ENCODE results near the gene FHOD1.

DNA sequence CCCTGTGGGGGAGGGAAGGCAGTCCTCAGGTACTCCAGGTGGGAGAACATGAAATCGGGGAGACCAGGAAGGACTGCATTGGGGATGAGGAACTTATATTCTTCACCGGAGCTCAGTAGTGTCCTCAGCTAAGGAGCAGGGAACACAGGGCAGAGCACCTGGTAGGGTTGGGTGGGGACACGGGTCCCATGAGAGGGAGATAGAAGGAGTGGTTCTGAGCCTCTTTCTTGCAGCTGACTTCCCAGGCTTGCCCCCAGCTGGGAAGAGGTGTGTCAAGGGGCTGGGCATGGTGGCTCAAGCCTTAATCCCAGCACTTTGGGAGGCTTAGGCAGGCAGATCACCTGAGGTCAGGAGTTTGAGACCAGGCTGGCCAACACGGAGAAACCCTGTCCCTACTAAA is 2.1 kb downstream of the FHOD1 start:
- TF ChIP-seq CTCF (IDR thresholded peaks at IDR 0.05) (no peak), EZH2 (IDR thresholded peaks at IDR 0.05; ENCODE audit: borderline replicate concordance, insufficient read depth, low read depth, low read length, poor library complexity, severe bottlenecking) (no peak)

Measured in B cell (primary cell).